Measurements from ENCODE around the gene CSTF2.
"Not testable (repeated sequence)": the region's sequence is repeated elsewhere in the genome, so short reads cannot be mapped to it uniquely, and the experiment has no call there.

CSTF2 gene

GRCh38 chrX:100819837-100820666 is at the start of gene CSTF2:
TSS of gene CSTF2 (plus strand) at chrX:100820391. CDS start at chrX:100820417, 26 bp downstream.
- Histone ChIP-seq H3K9me3 (ENCODE audit: control insufficient read depth, insufficient read depth, low read length) (no peaks in the 10 kb centered on the region), H3K9ac (ENCODE audit: low read depth, low read length) (peak within 1 kb of the TSS; percentile 87), H3K4me1 (ENCODE audit: insufficient read depth, low read length) (no peaks in the 10 kb centered on the region), H3K36me3 (ENCODE audit: insufficient read depth, low read length) (peaks cover 10% of the 10 kb centered on the region; the same call in 1 of the 2 replicates)

GRCh38 chrX:100796371-100796770 is 23.8 kb upstream of the CSTF2 start:
- H3K9ac ChIP-seq (ENCODE audit: low read depth, low read length); H3K4me1 ChIP-seq (ENCODE audit: insufficient read depth, low read length); H3K36me3 ChIP-seq (ENCODE audit: insufficient read depth, low read length); H3K9me3 ChIP-seq (ENCODE audit: control insufficient read depth, insufficient read depth, low read length): not testable (repeated sequence)

GRCh38 chrX:100797359-100797758 is 22.8 kb upstream of the CSTF2 start:
- H3K9ac ChIP-seq (ENCODE audit: low read depth, low read length): no peak overlapping the region
- H3K36me3 ChIP-seq (ENCODE audit: insufficient read depth, low read length): no peaks in the 10 kb centered on the region
- H3K4me1 ChIP-seq (ENCODE audit: insufficient read depth, low read length): no peaks in the 10 kb centered on the region
- H3K9me3 ChIP-seq (ENCODE audit: control insufficient read depth, insufficient read depth, low read length): no peaks in the 10 kb centered on the region

GRCh38 chrX:100798484-100799214 is 21.5 kb upstream of the CSTF2 start:
- no peaks in the 10 kb centered on the region for H3K4me1 ChIP-seq (ENCODE audit: insufficient read depth, low read length)
- H3K9me3 ChIP-seq (ENCODE audit: control insufficient read depth, insufficient read depth, low read length): no peaks in the 10 kb centered on the region
- H3K9ac ChIP-seq (ENCODE audit: low read depth, low read length): no peak overlapping the region
- H3K36me3 ChIP-seq (ENCODE audit: insufficient read depth, low read length): no peaks in the 10 kb centered on the region

- Histone ChIP-seq H3K9ac (ENCODE audit: low read depth, low read length) (no peak overlapping the region), H3K9me3 (ENCODE audit: control insufficient read depth, insufficient read depth, low read length) (no peaks in the 10 kb centered on the region; the same call in 1 of the 2 replicates), H3K36me3 (ENCODE audit: insufficient read depth, low read length) (no peaks in the 10 kb centered on the region), H3K4me1 (ENCODE audit: insufficient read depth, low read length) (no peaks in the 10 kb centered on the region)
These were observed 17.3 kb upstream of the CSTF2 start for GRCh38 chrX:100802843-100803242.

- Histone ChIP-seq H3K9ac (ENCODE audit: low read depth, low read length) (no peak overlapping the region), H3K9me3 (ENCODE audit: control insufficient read depth, insufficient read depth, low read length) (no peaks in the 10 kb centered on the region; the same call in 1 of the 2 replicates), H3K36me3 (ENCODE audit: insufficient read depth, low read length) (no peaks in the 10 kb centered on the region), H3K4me1 (ENCODE audit: insufficient read depth, low read length) (no peaks in the 10 kb centered on the region)
These were observed 15.4 kb upstream of the CSTF2 start for GRCh38 chrX:100804780-100805179.

- H3K4me1 ChIP-seq (ENCODE audit: insufficient read depth, low read length); H3K9me3 ChIP-seq (ENCODE audit: control insufficient read depth, insufficient read depth, low read length); H3K36me3 ChIP-seq (ENCODE audit: insufficient read depth, low read length); H3K9ac ChIP-seq (ENCODE audit: low read depth, low read length): not testable (repeated sequence)
These were observed 11.9 kb upstream of the CSTF2 start for GRCh38 chrX:100808265-100808664.

- peak overlapping the region; percentile 45; the same call in 1 of the 2 replicates for H3K9ac ChIP-seq (ENCODE audit: low read depth, low read length)
- H3K36me3 ChIP-seq (ENCODE audit: insufficient read depth, low read length): no peaks in the 10 kb centered on the region
- peaks cover 3% of the 10 kb centered on the region; the same call in 1 of the 2 replicates for H3K9me3 ChIP-seq (ENCODE audit: control insufficient read depth, insufficient read depth, low read length)
- peaks cover 10% of the 10 kb centered on the region for H3K4me1 ChIP-seq (ENCODE audit: insufficient read depth, low read length)
These were observed 7.7 kb upstream of the CSTF2 start for GRCh38 chrX:100812216-100813158.

GRCh38 chrX:100817340-100817739 is 2.9 kb upstream of the CSTF2 start:
- Histone ChIP-seq H3K36me3 (ENCODE audit: insufficient read depth, low read length) (peaks cover 5% of the 10 kb centered on the region; the same call in 1 of the 2 replicates), H3K4me1 (ENCODE audit: insufficient read depth, low read length) (peaks cover 5% of the 10 kb centered on the region), H3K9ac (ENCODE audit: low read depth, low read length) (no peak overlapping the region), H3K9me3 (ENCODE audit: control insufficient read depth, insufficient read depth, low read length) (no peaks in the 10 kb centered on the region)

- Histone ChIP-seq H3K36me3 (ENCODE audit: insufficient read depth, low read length) (peaks cover 10% of the 10 kb centered on the region; the same call in 1 of the 2 replicates), H3K9me3 (ENCODE audit: control insufficient read depth, insufficient read depth, low read length) (no peaks in the 10 kb centered on the region), H3K9ac (ENCODE audit: low read depth, low read length) (peak overlapping the region; percentile 87; the same call in 1 of the 2 replicates), H3K4me1 (ENCODE audit: insufficient read depth, low read length) (no peaks in the 10 kb centered on the region)
These were observed 706 bp upstream of the CSTF2 start for GRCh38 chrX:100819534-100819836.

GRCh38 chrX:100829730-100830129 is 9.5 kb downstream of the CSTF2 start:
- peaks cover 5% of the 10 kb centered on the region for H3K36me3 ChIP-seq (ENCODE audit: insufficient read depth, low read length)
- no peak overlapping the region for H3K9ac ChIP-seq (ENCODE audit: low read depth, low read length)
- no peaks in the 10 kb centered on the region for H3K9me3 ChIP-seq (ENCODE audit: control insufficient read depth, insufficient read depth, low read length)

GRCh38 chrX:100830143-100830542 is 10.0 kb downstream of the CSTF2 start:
- Histone ChIP-seq H3K9ac (ENCODE audit: low read depth, low read length) (no peak overlapping the region), H3K36me3 (ENCODE audit: insufficient read depth, low read length) (peaks cover 5% of the 10 kb centered on the region), H3K9me3 (ENCODE audit: control insufficient read depth, insufficient read depth, low read length) (no peaks in the 10 kb centered on the region), H3K4me1 (ENCODE audit: insufficient read depth, low read length) (no peaks in the 10 kb centered on the region)

More at GRCh38 chrX:100829730-100830129, 9.5 kb downstream of the CSTF2 start:
- H3K4me1 ChIP-seq (ENCODE audit: insufficient read depth, low read length): no peaks in the 10 kb centered on the region

- H3K36me3 ChIP-seq (ENCODE audit: insufficient read depth, low read length): peaks cover 5% of the 10 kb centered on the region
- no peaks in the 10 kb centered on the region for H3K9me3 ChIP-seq (ENCODE audit: control insufficient read depth, insufficient read depth, low read length)
- H3K4me1 ChIP-seq (ENCODE audit: insufficient read depth, low read length): no peaks in the 10 kb centered on the region
- no peak overlapping the region for H3K9ac ChIP-seq (ENCODE audit: low read depth, low read length)
These were observed 10.4 kb downstream of the CSTF2 start for GRCh38 chrX:100830547-100830946.

Data from ES-I3 (cell line).